CD4-positive, alpha-beta memory T cell (primary cell): ENCODE measurements around the gene HTR2A. TPM values are rescaled to one million over a fixed set of nuclear protein-coding genes. Genes with fewer than 3 reads are reported as not detected.

Experiments
- CTCF ChIA-PET: fragments of 350-600 bp; sonication (Branson Sonifier 250); formaldehyde crosslinking; loops from one replicate; lab custom pipeline; 2021; ENCODE audit warnings: inconsistent platforms; ENCODE audit not compliant: partially characterized antibody; lab: Charles Lee
- POLR2A ChIA-PET: fragments of 350-600 bp; sonication (Branson Sonifier 250); formaldehyde crosslinking; loops from one replicate; lab custom pipeline; 2021; ENCODE audit not compliant: partially characterized antibody; lab: Charles Lee
- DNase-seq, 5 donors: peaks; one replicate each; pipeline versions ENCODE4 v3.0.0 to v3.0.0-alpha.2; 2020 to 2022; ENCODE audit warnings: mixed read lengths in 1 of 5
- H3K27ac ChIP-seq: one replicate; pipeline ENCODE4 v1.7.0; 2013; ENCODE audit warnings: low read depth, low read length
- H3K27me3 ChIP-seq: 2 replicates; pipeline ENCODE4 v1.7.0; 2013; ENCODE audit warnings: mild to moderate bottlenecking, low read length, moderate library complexity; ENCODE audit not compliant: insufficient read depth
- H3K36me3 ChIP-seq: 2 replicates; pipeline ENCODE4 v1.7.0; 2013; ENCODE audit warnings: mild to moderate bottlenecking, low read length, moderate library complexity; ENCODE audit not compliant: insufficient read depth
- H3K4me1 ChIP-seq: 2 replicates; pipeline ENCODE4 v1.7.0; 2013; ENCODE audit warnings: mild to moderate bottlenecking, low read length, moderate library complexity; ENCODE audit not compliant: insufficient read depth
- H3K4me3 ChIP-seq, 2 donors: one replicate each; pipeline ENCODE4 v1.7.0; 2013; ENCODE audit warnings: low read length in 2 of 2, mild to moderate bottlenecking in 1 of 2
- H3K9me3 ChIP-seq, 2 donors: one replicate each; pipeline ENCODE4 v1.7.0; 2013; ENCODE audit warnings: low read length in 2 of 2, control low read depth in 1 of 2; ENCODE audit not compliant: control insufficient read depth in 1 of 2
- H3K27ac Mint-ChIP-seq, 7 donors: one replicate each; pipeline ENCODE4 v1.8.0; 2020 to 2021; ENCODE audit warnings: mixed read lengths in 7 of 7, mild to moderate bottlenecking in 6 of 7, inconsistent platforms in 3 of 7, moderate library complexity in 3 of 7
- H3K27me3 Mint-ChIP-seq, 2 donors: one replicate each; pipeline ENCODE4 v1.8.0; 2020 to 2021; ENCODE audit warnings: mixed read lengths in 2 of 2
- H3K36me3 Mint-ChIP-seq, 2 donors: one replicate each; pipeline ENCODE4 v1.8.0; 2020 to 2021; ENCODE audit warnings: mixed read lengths in 2 of 2, inconsistent platforms in 1 of 2, mild to moderate bottlenecking in 1 of 2
- H3K4me1 Mint-ChIP-seq, 4 donors: one replicate each; pipeline ENCODE4 v1.8.0; 2020 to 2021; ENCODE audit warnings: mixed read lengths in 4 of 4, mild to moderate bottlenecking in 1 of 4
- H3K4me3 Mint-ChIP-seq, 8 donors: one replicate each; pipeline ENCODE4 v1.8.0; 2020 to 2021; ENCODE audit warnings: mixed read lengths in 8 of 8, mild to moderate bottlenecking in 7 of 8, moderate library complexity in 6 of 8, inconsistent platforms in 3 of 8
- H3K9me3 Mint-ChIP-seq, 8 donors: one replicate each; pipeline ENCODE4 v1.8.0; 2020 to 2021; ENCODE audit warnings: mixed read lengths in 8 of 8, mild to moderate bottlenecking in 5 of 8, inconsistent platforms in 3 of 8, moderate library complexity in 1 of 8
- intact Hi-C: fragments of 100-400 bp; cut with micrococcal nuclease; formaldehyde crosslinking; loops from one replicate; pipeline ENCODE4 v1.15.1; 2023
- polyA plus RNA-seq, 2 donors: library from polyadenylated mRNA; unstranded; fragments of 300-500 nt; fragmentation: Illumina TruSeq; gene quantifications; one replicate each; pipeline ENCODE4 v1.2.3, GENCODE V29; 2021
- total RNA-seq, 2 experiments: library from RNA; stranded (reverse); gene quantifications; one replicate each; pipeline ENCODE4 v1.2.3, GENCODE V29; 2021

Gene HTR2A
- total and polyA plus RNA-seq, 4 experiments from 2014 or later, result not detected

DNA sequence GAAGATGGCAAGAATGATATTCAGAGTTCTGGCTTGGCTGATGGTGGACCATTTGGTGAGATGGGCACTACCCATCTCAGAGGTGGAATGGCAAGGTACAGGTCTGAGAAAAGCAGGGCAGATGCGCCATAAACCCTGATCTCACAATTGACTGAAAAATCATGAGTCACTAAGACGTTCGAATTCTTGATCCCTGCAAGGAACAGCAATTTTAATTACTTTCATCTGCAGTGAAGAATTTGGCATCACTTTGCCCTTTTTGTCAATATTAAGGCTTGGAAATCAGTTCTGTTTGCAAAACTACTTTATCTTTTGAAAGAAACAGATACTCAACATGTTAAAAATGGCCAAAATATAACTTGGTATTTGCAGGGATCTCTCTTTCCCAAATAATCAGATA, 38.1 kb downstream of the HTR2A start:
- no peaks in the 10 kb centered on the region for H3K4me1 Mint-ChIP-seq
- CTCF ChIA-PET, result no interaction called here
- H3K4me3 Mint-ChIP-seq, result no peak overlapping the region
- intact Hi-C loops, result no loop called here
- no peaks in the 10 kb centered on the region for H3K9me3 Mint-ChIP-seq
- H3K27ac ChIP-seq, result no peak overlapping the region
- no peak for DNase-seq
- H3K4me1 ChIP-seq, result no peaks in the 10 kb centered on the region
- POLR2A ChIA-PET, result no interaction called here
- H3K36me3 ChIP-seq, result no peaks in the 10 kb centered on the region
- no peaks in the 10 kb centered on the region for H3K9me3 ChIP-seq
- no peaks in the 10 kb centered on the region for H3K36me3 Mint-ChIP-seq
- no peaks in the 10 kb centered on the region for H3K27me3 ChIP-seq
- no peak overlapping the region for H3K27ac Mint-ChIP-seq
- peaks cover 6 to 12% of the 10 kb centered on the region in 2 donors for H3K27me3 Mint-ChIP-seq
- no peak overlapping the region for H3K4me3 ChIP-seq

DNA sequence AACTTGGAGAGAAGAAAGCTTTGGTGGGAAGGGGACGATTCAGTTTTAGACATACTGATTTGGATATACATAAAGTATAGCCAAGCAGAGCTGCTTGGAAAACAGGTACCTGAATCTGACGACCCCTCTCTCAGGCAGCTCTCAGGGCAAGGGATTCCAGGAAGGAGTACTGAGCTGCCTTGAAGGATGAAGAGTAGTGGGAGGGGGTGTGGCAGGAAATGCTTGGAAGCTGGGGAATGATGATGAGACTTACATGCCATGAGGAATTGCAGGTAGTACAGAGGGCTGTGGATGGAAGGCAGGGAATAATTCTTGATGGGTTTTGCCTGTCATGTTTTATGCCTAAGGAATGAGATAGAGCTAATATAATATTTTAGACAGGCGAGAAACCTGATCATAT, 38.7 kb downstream of the HTR2A start:
- CTCF ChIA-PET, result no interaction called here
- Mint-ChIP-seq H3K27ac (no peak overlapping the region), H3K27me3 (peaks cover 6 to 13% of the 10 kb centered on the region in 2 donors), H3K4me3 (no peak overlapping the region), H3K36me3 (no peaks in the 10 kb centered on the region), H3K4me1 (no peaks in the 10 kb centered on the region), H3K9me3 (no peaks in the 10 kb centered on the region)
- Histone ChIP-seq H3K36me3 (no peaks in the 10 kb centered on the region), H3K4me3 (no peak overlapping the region), H3K27me3 (no peaks in the 10 kb centered on the region), H3K27ac (no peak overlapping the region), H3K9me3 (no peaks in the 10 kb centered on the region), H3K4me1 (no peaks in the 10 kb centered on the region)
- POLR2A ChIA-PET, result no interaction called here
- DNase-seq, result no peak
- intact Hi-C loops, result no loop called here

DNA sequence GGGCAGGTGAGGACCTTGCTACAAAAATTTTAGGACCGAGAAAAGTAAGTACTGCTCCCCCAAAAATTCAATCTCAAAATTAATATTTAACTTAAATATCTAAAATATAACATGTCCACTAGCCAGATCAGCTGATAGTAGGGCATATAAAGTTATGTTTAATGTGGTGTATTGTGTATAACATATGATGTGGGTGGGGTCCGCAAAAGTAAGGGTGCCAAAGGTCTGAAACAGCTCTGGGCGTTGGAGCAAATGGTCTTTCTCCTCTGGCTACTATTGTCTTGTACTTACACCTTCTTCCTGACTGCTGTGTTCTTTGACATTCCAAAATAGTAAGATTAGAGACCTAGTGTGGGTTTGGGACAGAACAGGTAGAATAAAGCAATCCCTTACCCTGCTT, 41.2 kb downstream of the HTR2A start:
- H3K36me3 ChIP-seq, result no peaks in the 10 kb centered on the region
- Mint-ChIP-seq H3K27me3 (peaks cover 9 to 16% of the 10 kb centered on the region in 2 donors), H3K9me3 (no peaks in the 10 kb centered on the region), H3K27ac (no peak overlapping the region), H3K4me3 (no peak overlapping the region), H3K4me1 (no peaks in the 10 kb centered on the region), H3K36me3 (no peaks in the 10 kb centered on the region)
- intact Hi-C loops, result no loop called here
- H3K27ac ChIP-seq, result no peak overlapping the region
- no peak for DNase-seq
- H3K27me3 ChIP-seq, result no peaks in the 10 kb centered on the region
- H3K4me1 ChIP-seq, result no peaks in the 10 kb centered on the region
- no peak overlapping the region for H3K4me3 ChIP-seq
- POLR2A ChIA-PET, result no interaction called here
- no peaks in the 10 kb centered on the region for H3K9me3 ChIP-seq
- CTCF ChIA-PET, result no interaction called here

DNA sequence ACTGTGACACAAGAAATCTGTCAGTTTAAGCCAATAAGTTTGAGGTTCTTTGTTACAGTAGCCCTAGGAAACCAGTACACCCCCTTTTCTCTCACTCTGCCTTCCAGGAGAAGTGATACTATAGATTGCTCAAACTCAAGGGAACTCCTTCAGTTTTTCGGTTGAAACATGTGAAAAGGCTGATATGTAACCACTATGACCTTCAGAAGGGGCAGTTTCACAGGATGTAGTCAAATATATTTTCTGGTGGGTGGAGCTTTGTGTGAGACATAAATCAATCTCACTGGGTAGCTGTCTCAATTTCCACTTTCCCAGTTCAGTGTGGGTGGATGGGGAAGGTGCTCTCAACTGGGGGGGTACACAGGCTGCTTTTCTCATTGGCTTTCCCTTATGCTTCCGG, 41.7 kb downstream of the HTR2A start:
- Histone ChIP-seq H3K27me3 (no peaks in the 10 kb centered on the region), H3K27ac (no peak overlapping the region), H3K4me1 (no peaks in the 10 kb centered on the region), H3K4me3 (no peak overlapping the region), H3K9me3 (no peaks in the 10 kb centered on the region), H3K36me3 (no peaks in the 10 kb centered on the region)
- DNase-seq, result no peak
- Mint-ChIP-seq H3K9me3 (no peaks in the 10 kb centered on the region), H3K4me1 (no peaks in the 10 kb centered on the region), H3K27me3 (peaks cover 9 to 15% of the 10 kb centered on the region in 2 donors), H3K4me3 (no peak overlapping the region), H3K27ac (no peak overlapping the region), H3K36me3 (no peaks in the 10 kb centered on the region)
- POLR2A ChIA-PET, result no interaction called here
- intact Hi-C loops, result no loop called here
- CTCF ChIA-PET, result interaction anchor here (1.3 kb wide), 1 partner anchor 20 kb away, joined by 3 read pairs; no protein-coding TSS in a partner anchor

DNA sequence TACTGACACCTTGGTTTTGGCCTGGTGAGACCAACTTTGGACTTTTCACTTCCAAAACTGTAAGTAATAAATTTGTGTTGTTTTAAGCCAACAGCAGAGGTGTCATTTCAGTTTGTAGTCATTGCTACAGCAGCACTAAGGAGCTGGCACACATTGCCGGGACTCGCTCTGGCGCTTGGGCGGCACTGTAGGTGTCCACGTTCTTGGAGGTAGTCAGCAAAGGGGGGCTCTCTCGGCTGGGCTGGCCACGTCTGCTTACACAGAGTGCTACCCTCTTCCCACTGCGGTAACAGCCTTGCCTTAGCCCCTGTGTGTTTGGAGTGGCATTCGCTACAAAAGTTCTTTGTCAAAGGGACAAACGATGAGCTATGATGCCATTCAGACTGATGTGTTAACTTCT, 44.7 kb downstream of the HTR2A start:
- Mint-ChIP-seq H3K9me3 (no peaks in the 10 kb centered on the region), H3K27me3 (peaks cover 8 to 9% of the 10 kb centered on the region in 2 donors), H3K27ac (no peak overlapping the region), H3K4me1 (no peaks in the 10 kb centered on the region), H3K36me3 (no peaks in the 10 kb centered on the region), H3K4me3 (no peak overlapping the region)
- Histone ChIP-seq H3K27ac (no peak overlapping the region), H3K4me1 (no peaks in the 10 kb centered on the region), H3K27me3 (no peaks in the 10 kb centered on the region), H3K4me3 (no peak overlapping the region), H3K36me3 (no peaks in the 10 kb centered on the region), H3K9me3 (no peaks in the 10 kb centered on the region)
- POLR2A ChIA-PET, result no interaction called here
- intact Hi-C loops, result no loop called here
- CTCF ChIA-PET, result no interaction called here
- no peak for DNase-seq

DNA sequence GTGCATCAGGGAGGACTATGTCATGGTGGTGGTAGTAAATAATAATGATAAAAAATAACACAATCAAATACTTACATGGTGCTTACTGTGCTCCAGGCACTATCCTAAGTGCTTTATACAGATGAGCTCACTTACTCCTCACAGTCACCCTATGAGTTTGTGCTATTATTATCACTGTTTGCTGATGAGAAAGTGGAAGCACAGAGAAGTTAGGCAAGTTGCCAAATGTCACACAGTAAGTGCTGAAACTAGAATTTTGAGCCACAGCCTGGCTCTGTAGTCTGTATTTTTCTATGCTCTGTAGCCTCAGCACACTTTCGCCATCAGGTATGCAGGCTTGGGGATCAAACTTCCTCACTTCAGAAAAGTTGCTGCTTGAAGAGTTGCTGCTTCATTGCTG, 46.6 kb downstream of the HTR2A start:
- H3K4me1 ChIP-seq, result no peaks in the 10 kb centered on the region
- ChIA-PET CTCF (no interaction called here), POLR2A (no interaction called here)
- no peak overlapping the region for H3K4me3 ChIP-seq
- H3K27me3 ChIP-seq, result no peaks in the 10 kb centered on the region
- Mint-ChIP-seq H3K36me3 (no peaks in the 10 kb centered on the region), H3K9me3 (no peaks in the 10 kb centered on the region), H3K4me1 (no peaks in the 10 kb centered on the region), H3K27ac (no peak overlapping the region), H3K4me3 (no peak overlapping the region), H3K27me3 (peaks cover 8% of the 10 kb centered on the region in 2 donors)
- H3K9me3 ChIP-seq, result no peaks in the 10 kb centered on the region
- DNase-seq, result no peak
- no peaks in the 10 kb centered on the region for H3K36me3 ChIP-seq
- H3K27ac ChIP-seq, result no peak overlapping the region
- intact Hi-C loops, result no loop called here

DNA sequence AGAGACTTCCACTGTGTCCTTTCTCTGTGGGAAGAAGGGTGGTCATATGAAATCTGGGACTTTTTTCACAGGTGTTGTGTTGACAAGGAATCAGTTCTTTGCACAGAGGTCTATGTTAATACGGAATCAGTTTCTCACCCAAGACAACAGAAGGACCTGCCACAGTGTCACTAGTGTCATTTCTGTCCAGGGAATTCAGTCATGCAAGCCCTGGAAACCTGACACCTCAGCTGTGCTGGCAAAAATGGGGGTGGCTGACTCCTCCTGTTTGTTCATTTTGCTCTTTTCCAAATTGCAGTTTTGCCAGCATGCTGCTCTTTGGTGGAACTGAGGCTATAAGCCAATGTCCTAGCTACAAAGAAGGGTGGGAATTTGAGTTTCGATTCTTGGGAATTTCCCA, 50.1 kb downstream of the HTR2A start:
- Histone ChIP-seq H3K9me3 (no peaks in the 10 kb centered on the region), H3K27me3 (no peaks in the 10 kb centered on the region), H3K36me3 (no peaks in the 10 kb centered on the region), H3K4me3 (no peak overlapping the region), H3K4me1 (no peaks in the 10 kb centered on the region), H3K27ac (no peak overlapping the region)
- Mint-ChIP-seq H3K27ac (no peak overlapping the region), H3K4me3 (no peak overlapping the region), H3K36me3 (no peaks in the 10 kb centered on the region), H3K27me3 (peaks cover 11 to 14% of the 10 kb centered on the region in 2 donors), H3K9me3 (no peaks in the 10 kb centered on the region), H3K4me1 (no peaks in the 10 kb centered on the region)
- ChIA-PET CTCF (no interaction called here), POLR2A (no interaction called here)
- intact Hi-C loops, result no loop called here
- DNase-seq, result no peak

DNA sequence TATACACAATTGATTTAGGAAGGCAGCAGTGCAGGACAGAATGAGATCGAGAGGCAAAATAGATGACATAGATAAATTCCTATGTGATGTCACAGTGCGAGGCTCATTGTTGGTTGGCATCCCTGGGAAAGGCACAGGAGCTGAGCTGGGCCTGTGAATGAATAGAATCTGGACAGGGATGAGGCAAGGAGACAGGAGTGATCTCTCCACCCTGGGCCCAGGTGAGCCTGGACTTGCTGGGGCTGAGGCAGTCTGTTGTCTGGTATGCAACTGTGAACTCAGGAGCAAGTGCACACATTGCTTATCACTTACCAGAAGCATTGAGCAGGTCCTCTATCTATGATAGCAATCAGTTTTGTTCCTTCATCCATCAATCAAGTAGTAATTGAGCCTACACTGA, 51.7 kb downstream of the HTR2A start:
- Mint-ChIP-seq H3K27ac (no peak overlapping the region), H3K9me3 (no peaks in the 10 kb centered on the region), H3K4me1 (no peaks in the 10 kb centered on the region), H3K36me3 (no peaks in the 10 kb centered on the region), H3K27me3 (peaks cover 12 to 13% of the 10 kb centered on the region in 2 donors), H3K4me3 (no peak overlapping the region)
- no peaks in the 10 kb centered on the region for H3K27me3 ChIP-seq
- no peak overlapping the region for H3K4me3 ChIP-seq
- ChIA-PET POLR2A (no interaction called here), CTCF (interaction anchor here (1.2 kb wide), 1 partner anchor 17 kb away, joined by 3 read pairs; no protein-coding TSS in a partner anchor)
- no peaks in the 10 kb centered on the region for H3K36me3 ChIP-seq
- no peaks in the 10 kb centered on the region for H3K9me3 ChIP-seq
- no peak for DNase-seq
- no peak overlapping the region for H3K27ac ChIP-seq
- intact Hi-C loops, result no loop called here
- H3K4me1 ChIP-seq, result no peaks in the 10 kb centered on the region
